ENCODE results near the gene PKNOX2.

DNA sequence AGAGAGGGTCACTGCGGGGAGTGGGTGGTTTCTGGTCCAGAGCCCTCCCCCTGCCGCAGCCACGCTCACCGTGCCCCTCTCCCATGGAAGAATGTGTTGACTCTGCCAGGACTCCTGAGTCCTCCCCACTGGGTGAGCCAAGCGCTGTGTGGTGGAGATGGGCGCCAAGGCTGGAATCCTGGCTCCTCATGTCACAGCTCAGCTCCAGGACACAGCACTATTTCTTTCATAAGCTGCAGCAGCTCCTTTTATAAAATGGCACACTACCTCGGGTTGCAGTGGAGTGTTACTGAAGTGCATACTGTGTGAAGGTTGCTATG lies 247.6 kb downstream of the PKNOX2 start:
- TF ChIP-seq POLR2A (IDR thresholded peaks at IDR 0.05; ENCODE audit: low read depth): no peak
- TF ChIP-seq, protein P1, sequence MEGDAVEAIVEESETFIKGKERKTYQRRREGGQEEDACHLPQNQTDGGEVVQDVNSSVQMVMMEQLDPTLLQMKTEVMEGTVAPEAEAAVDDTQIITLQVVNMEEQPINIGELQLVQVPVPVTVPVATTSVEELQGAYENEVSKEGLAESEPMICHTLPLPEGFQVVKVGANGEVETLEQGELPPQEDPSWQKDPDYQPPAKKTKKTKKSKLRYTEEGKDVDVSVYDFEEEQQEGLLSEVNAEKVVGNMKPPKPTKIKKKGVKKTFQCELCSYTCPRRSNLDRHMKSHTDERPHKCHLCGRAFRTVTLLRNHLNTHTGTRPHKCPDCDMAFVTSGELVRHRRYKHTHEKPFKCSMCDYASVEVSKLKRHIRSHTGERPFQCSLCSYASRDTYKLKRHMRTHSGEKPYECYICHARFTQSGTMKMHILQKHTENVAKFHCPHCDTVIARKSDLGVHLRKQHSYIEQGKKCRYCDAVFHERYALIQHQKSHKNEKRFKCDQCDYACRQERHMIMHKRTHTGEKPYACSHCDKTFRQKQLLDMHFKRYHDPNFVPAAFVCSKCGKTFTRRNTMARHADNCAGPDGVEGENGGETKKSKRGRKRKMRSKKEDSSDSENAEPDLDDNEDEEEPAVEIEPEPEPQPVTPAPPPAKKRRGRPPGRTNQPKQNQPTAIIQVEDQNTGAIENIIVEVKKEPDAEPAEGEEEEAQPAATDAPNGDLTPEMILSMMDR (IDR thresholded peaks at IDR 0.05): no peak
- TF ChIP-seq EP300 (IDR thresholded peaks at IDR 0.05): no peak
- no peak for TF ChIP-seq POLR2AphosphoS5 (IDR thresholded peaks at IDR 0.05)

Data from esophagus muscularis mucosa (tissue), 4 donors.